ENCODE measurements around the gene IKBKG. TPM values are rescaled to one million over a fixed set of nuclear protein-coding genes. Genes with fewer than 3 reads are reported as not detected.

The IKBKG gene
- total and polyA plus RNA-seq, 2 of the 13 experiments (the other 11 are each of a cell fraction or from before 2014, with no cell fraction given): 30.6 to 44.3 TPM

- TF ChIP-seq ZNF609 (CRISPR knock-in tag; IDR thresholded peaks at IDR 0.05; ENCODE audit: borderline replicate concordance) (peak; percentile 28; the same call in 1 of the 2 replicates), CHD2 (IDR thresholded peaks at IDR 0.05; ENCODE audit: low read depth, low read length) (no peak), ELF1 (CRISPR knock-in tag; IDR thresholded peaks at IDR 0.05) (peak; percentile 24; the same call in 1 of the 2 replicates), SMC3 (IDR thresholded peaks at IDR 0.05; ENCODE audit: low read length) (no peak), ZNF281 (CRISPR knock-in tag; IDR thresholded peaks at IDR 0.05; ENCODE audit: borderline replicate concordance) (peak; percentile 49; the same call in 1 of the 2 replicates), ZNF276 (CRISPR knock-in tag; IDR thresholded peaks at IDR 0.05; ENCODE audit: low read depth) (no peak), LCORL (IDR thresholded peaks at IDR 0.05) (no peak), LCORL (CRISPR knock-in tag; IDR thresholded peaks at IDR 0.05) (peak; percentile 71; the same call in 1 of the 2 replicates), ZNF362 (CRISPR knock-in tag; IDR thresholded peaks at IDR 0.05; ENCODE audit: borderline replicate concordance) (no peak), ZNF430 (CRISPR knock-in tag; IDR thresholded peaks at IDR 0.05) (0 out of 2 replicates have a peak, but pooled peaks have one; percentile 19), RXRA (CRISPR knock-in tag; IDR thresholded peaks at IDR 0.05) (peak; percentile 85), ZNF251 (CRISPR knock-in tag; IDR thresholded peaks at IDR 0.05) (no peak), HNF4A (CRISPR knock-in tag; IDR thresholded peaks at IDR 0.05) (peak; percentile 65), ZNF660 (CRISPR knock-in tag; IDR thresholded peaks at IDR 0.05; ENCODE audit: borderline replicate concordance, low read depth) (no peak), MAFF (IDR thresholded peaks at IDR 0.05; ENCODE audit: low read depth, low read length) (peak; percentile 73), ZNF761 (CRISPR knock-in tag; conservative IDR thresholded peaks at IDR 0.05) (no peak), SOX13 (IDR thresholded peaks at IDR 0.05) (0 out of 2 replicates have a peak, but pooled peaks have one; percentile 37), SOX13 (CRISPR knock-in tag; conservative IDR thresholded peaks at IDR 0.05 in 1 of 2, IDR thresholded peaks at IDR 0.05 in 1 of 2) (peak in 1 of 2 experiments; percentile 51; a peak in 1 of 4 replicates), SNAPC2 (CRISPR knock-in tag; IDR thresholded peaks at IDR 0.05) (0 out of 2 replicates have a peak, but pooled peaks have one; percentile 43)
These were observed 5.3 kb upstream of the IKBKG start (continued) for GRCh38 chrX:154541896-154542722.
